ENCODE data around the gene FKBP5.

Gene FKBP5

GRCh38 chr6:35654883-35655282, 33.8 kb downstream of the FKBP5 start:
- DNase-seq = no peak

- no peak for DNase-seq
Measured at GRCh38 chr6:35651244-35651643, 37.5 kb downstream of the FKBP5 start.

GRCh38 chr6:35650015-35650414, 38.7 kb downstream of the FKBP5 start:
- DNase-seq = no peak

- no peak for DNase-seq
Measured at GRCh38 chr6:35648203-35648602, 40.5 kb downstream of the FKBP5 start.

GRCh38 chr6:35647400-35647799, 41.3 kb downstream of the FKBP5 start:
- DNase-seq = no peak

GRCh38 chr6:35643162-35643535, 45.6 kb downstream of the FKBP5 start:
- DNase-seq = no peak

GRCh38 chr6:35642471-35643161, 46.1 kb downstream of the FKBP5 start:
- no peak for DNase-seq

GRCh38 chr6:35640017-35640664, 48.6 kb downstream of the FKBP5 start:
- no peak for DNase-seq

GRCh38 chr6:35638679-35639078, 50.0 kb downstream of the FKBP5 start:
- no peak for DNase-seq

- DNase-seq = no peak
Measured at GRCh38 chr6:35637911-35638310, 50.8 kb downstream of the FKBP5 start.

- DNase-seq = no peak
Measured at GRCh38 chr6:35635601-35636597, 52.8 kb downstream of the FKBP5 start.

- no peak for DNase-seq
Measured at GRCh38 chr6:35634316-35634715, 54.4 kb downstream of the FKBP5 start.

- DNase-seq = no peak
Measured at GRCh38 chr6:35633579-35634089, 55.1 kb downstream of the FKBP5 start.

- no peak for DNase-seq
Measured at GRCh38 chr6:35629876-35630378, 58.8 kb downstream of the FKBP5 start.

GRCh38 chr6:35626401-35626800, 62.3 kb downstream of the FKBP5 start:
- no peak for DNase-seq

GRCh38 chr6:35624341-35625070, 64.2 kb downstream of the FKBP5 start:
- DNase-seq = no peak

GRCh38 chr6:35622283-35622682, 66.4 kb downstream of the FKBP5 start:
- DNase-seq = no peak

GRCh38 chr6:35620706-35621105, 68.0 kb downstream of the FKBP5 start:
- DNase-seq = no peak

GRCh38 chr6:35613762-35614161, 75.0 kb downstream of the FKBP5 start:
- DNase-seq = no peak

- no peak for DNase-seq
Measured at GRCh38 chr6:35611240-35611639, 77.5 kb downstream of the FKBP5 start.

- no peak for DNase-seq
Measured at GRCh38 chr6:35610830-35611229, 77.9 kb downstream of the FKBP5 start.

GRCh38 chr6:35609588-35609987, 79.1 kb downstream of the FKBP5 start:
- no peak for DNase-seq
